MCF 10A (cell line): ENCODE measurements around the gene SIX6. TPM values are rescaled to one million over a fixed set of nuclear protein-coding genes. Genes with fewer than 3 reads are reported as not detected.

Experiments
- BruUV-seq: library from RNA; stranded (reverse); fragments of 400-500 nt; replicated peaks from 2 replicates; lab custom pipeline; 2021; lab: Mats Ljungman, UMichigan
- CTCF ChIA-PET: fragments of 300-600 bp; sonication (Branson Sonifier 250); formaldehyde crosslinking; extraction: SDS; loops from one replicate; lab custom pipeline; 2021; ENCODE audit warnings: antibody characterized with exemption, inconsistent platforms; lab: Yijun Ruan, JAX
- POLR2A ChIA-PET: fragments of 300-600, 350-650 bp; sonication (Branson Sonifier 250); formaldehyde crosslinking; extraction: SDS; loops from one replicate; lab custom pipeline; 2020; ENCODE audit warnings: antibody characterized with exemption, inconsistent platforms; lab: Yijun Ruan, JAX
- DNase-seq: peaks from one replicate; pipeline ENCODE4 v3.0.0-alpha.2; 2018; ENCODE audit not compliant: unreplicated experiment
- H3K27ac Mint-ChIP-seq: one replicate; pipeline ENCODE4 v1.8.0; 2022; ENCODE audit warnings: mild to moderate bottlenecking, low read depth, mixed read lengths; ENCODE audit not compliant: unreplicated experiment
- H3K27me3 Mint-ChIP-seq: one replicate; pipeline ENCODE4 v1.8.0; 2022; ENCODE audit warnings: mixed read lengths; ENCODE audit not compliant: insufficient read depth, unreplicated experiment
- H3K36me3 Mint-ChIP-seq: one replicate; pipeline ENCODE4 v1.8.0; 2022; ENCODE audit warnings: mild to moderate bottlenecking, moderate library complexity, mixed read lengths; ENCODE audit not compliant: insufficient read depth, unreplicated experiment
- H3K4me1 Mint-ChIP-seq: one replicate; pipeline ENCODE4 v1.8.0; 2022; ENCODE audit warnings: mixed read lengths; ENCODE audit not compliant: insufficient read depth, unreplicated experiment
- H3K4me3 Mint-ChIP-seq: one replicate; pipeline ENCODE4 v1.8.0; 2022; ENCODE audit warnings: mild to moderate bottlenecking, moderate library complexity, mixed read lengths; ENCODE audit not compliant: unreplicated experiment
- H3K9me3 Mint-ChIP-seq: one replicate; pipeline ENCODE4 v1.8.0; 2022; ENCODE audit warnings: mixed read lengths; ENCODE audit not compliant: unreplicated experiment
- intact Hi-C: fragments of 100-400 bp; cut with micrococcal nuclease; formaldehyde crosslinking; loops from 2 replicates; pipeline ENCODE4 v1.14.1; 2022
- total RNA-seq: library from RNA; stranded (reverse); gene quantifications from 2 replicates; pipeline ENCODE4 v1.2.3, GENCODE V29; 2022
- TF ChIP-seq, protein P1 (sequence below): fragments of 200-600 bp; IDR thresholded peaks from one replicate; pipeline ENCODE4 v1.8.0; 2022; ENCODE audit warnings: antibody characterized with exemption, mild to moderate bottlenecking; ENCODE audit not compliant: unreplicated experiment

The SIX6 gene
- total RNA-seq, 1 experiment from 2014 or later = not detected

DNA sequence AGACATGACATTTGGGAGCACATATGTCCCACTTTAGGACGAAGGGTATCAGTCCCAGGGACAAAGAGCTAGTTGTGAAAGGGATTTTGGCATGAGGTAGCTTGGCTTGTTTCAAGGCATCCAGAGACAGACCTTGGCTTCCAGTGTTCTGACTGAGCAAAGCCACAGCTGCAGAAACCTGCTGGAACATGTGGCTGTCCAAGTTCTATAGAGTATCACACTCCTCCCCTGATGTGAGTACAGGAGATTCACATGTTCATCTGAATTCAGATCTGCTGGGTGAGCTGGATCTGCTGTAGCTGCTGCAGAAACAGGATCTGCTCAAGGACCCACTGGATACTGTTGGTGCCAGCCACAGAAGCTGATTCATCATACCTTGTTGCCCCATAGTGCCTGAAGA lies 13.0 kb upstream of the SIX6 start:
- Mint-ChIP-seq H3K36me3 (no peaks in the 10 kb centered on the region), H3K4me3 (no peak overlapping the region), H3K27ac (no peak overlapping the region), H3K4me1 (no peaks in the 10 kb centered on the region), H3K9me3 (no peaks in the 10 kb centered on the region), H3K27me3 (peaks cover 52% of the 10 kb centered on the region)
- BruUV-seq = no TSS peak
- POLR2A ChIA-PET = interaction anchor here (0.6 to 0.7 kb wide), 2 partner anchors 8 to 23 kb away, joined by 3 to 4 read pairs; no protein-coding TSS in a partner anchor
- peak; percentile 79 for DNase-seq
- CTCF ChIA-PET = interaction anchor here (0.6 to 1.8 kb wide), 6 partner anchors 9 to 1431 kb away, joined by 3 to 5 read pairs (median 4); no protein-coding TSS in a partner anchor
- TF ChIP-seq, protein P1, sequence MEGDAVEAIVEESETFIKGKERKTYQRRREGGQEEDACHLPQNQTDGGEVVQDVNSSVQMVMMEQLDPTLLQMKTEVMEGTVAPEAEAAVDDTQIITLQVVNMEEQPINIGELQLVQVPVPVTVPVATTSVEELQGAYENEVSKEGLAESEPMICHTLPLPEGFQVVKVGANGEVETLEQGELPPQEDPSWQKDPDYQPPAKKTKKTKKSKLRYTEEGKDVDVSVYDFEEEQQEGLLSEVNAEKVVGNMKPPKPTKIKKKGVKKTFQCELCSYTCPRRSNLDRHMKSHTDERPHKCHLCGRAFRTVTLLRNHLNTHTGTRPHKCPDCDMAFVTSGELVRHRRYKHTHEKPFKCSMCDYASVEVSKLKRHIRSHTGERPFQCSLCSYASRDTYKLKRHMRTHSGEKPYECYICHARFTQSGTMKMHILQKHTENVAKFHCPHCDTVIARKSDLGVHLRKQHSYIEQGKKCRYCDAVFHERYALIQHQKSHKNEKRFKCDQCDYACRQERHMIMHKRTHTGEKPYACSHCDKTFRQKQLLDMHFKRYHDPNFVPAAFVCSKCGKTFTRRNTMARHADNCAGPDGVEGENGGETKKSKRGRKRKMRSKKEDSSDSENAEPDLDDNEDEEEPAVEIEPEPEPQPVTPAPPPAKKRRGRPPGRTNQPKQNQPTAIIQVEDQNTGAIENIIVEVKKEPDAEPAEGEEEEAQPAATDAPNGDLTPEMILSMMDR = no peak
- intact Hi-C loops = no loop called here

DNA sequence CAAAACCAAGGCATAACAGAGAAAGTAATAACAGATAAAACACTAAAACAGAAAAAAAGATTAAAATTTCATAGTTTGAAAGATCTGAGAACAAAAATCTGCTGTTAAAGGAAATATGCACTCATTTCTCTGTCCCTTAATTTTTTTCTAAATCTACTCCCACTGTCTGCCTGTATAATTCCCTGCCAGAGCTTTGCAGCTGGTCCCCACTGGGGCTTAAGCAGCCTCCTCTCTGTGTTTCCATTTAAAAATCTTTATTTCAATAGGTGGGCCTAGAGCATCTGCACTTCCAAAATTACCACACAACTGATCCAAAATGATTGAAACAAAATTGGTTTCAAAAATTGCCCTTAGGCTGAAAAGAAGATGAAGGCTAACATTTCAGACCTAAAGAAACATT lies 6.4 kb upstream of the SIX6 start:
- H3K27me3 Mint-ChIP-seq = peaks cover 83% of the 10 kb centered on the region
- TF ChIP-seq, protein P1 = no peak
- no peak for DNase-seq
- intact Hi-C loops = no loop called here
- no peaks in the 10 kb centered on the region for H3K36me3 Mint-ChIP-seq
- no peak overlapping the region for H3K27ac Mint-ChIP-seq
- CTCF ChIA-PET = no interaction called here
- H3K4me1 Mint-ChIP-seq = no peaks in the 10 kb centered on the region
- POLR2A ChIA-PET = no interaction called here
- BruUV-seq = no TSS peak
- H3K4me3 Mint-ChIP-seq = no peak overlapping the region
- H3K9me3 Mint-ChIP-seq = no peaks in the 10 kb centered on the region

DNA sequence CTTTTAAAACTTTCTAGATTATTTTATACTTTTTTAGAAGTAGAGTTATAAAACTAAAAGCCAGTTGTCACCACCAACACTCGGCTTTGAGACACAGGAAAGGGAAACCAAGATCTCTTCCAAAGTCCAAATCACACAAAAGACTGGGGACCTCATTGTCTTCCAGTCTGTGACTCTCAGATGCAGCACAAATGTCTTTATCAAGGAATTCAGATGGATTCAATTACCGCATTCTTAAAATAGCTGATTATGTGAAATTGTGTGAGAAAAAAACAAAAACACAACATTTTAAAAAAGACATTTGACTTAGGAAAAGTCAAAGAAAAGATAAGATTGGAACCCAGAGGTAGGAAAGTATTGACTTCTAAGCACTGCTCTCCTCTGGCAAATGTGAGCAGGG lies 3.5 kb upstream of the SIX6 start:
- peaks cover 81% of the 10 kb centered on the region for H3K27me3 Mint-ChIP-seq

DNA sequence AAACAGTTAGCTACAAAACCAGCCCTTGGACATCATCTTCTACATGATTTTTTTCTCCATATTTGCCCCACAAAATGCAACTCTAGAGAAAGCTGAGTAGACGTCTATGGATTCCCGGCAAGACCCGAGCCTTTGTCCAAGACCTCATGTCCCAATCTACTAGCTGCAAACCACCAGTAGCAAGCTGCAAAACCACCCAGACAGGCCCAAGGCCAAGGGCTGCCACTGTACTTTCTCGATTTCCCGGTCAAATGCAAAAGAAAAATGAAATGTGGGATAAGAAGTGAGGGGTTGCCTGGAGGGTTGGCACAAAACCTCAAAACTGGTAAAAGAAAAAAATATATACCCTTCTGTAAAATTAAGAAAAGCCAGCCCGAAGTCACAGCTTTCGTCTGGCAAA lies 2.9 kb upstream of the SIX6 start:
- ChIA-PET POLR2A (interaction anchor here (0.7 to 1.2 kb wide), 2 partner anchors 13 to 30 kb away, joined by 3 read pairs; no protein-coding TSS in a partner anchor), CTCF (interaction anchor here (0.6 to 1.4 kb wide), 4 partner anchors 8 to 321 kb away, joined by 3 to 5 read pairs (median 3); no protein-coding TSS in a partner anchor)
- Mint-ChIP-seq H3K36me3 (no peaks in the 10 kb centered on the region), H3K9me3 (no peaks in the 10 kb centered on the region), H3K27ac (no peak overlapping the region), H3K4me1 (no peaks in the 10 kb centered on the region), H3K4me3 (no peak overlapping the region), H3K27me3 (peaks cover 75% of the 10 kb centered on the region)
- intact Hi-C loops = no loop called here
- BruUV-seq = no TSS peak
- TF ChIP-seq, protein P1 = no peak
- DNase-seq = no peak

More for the DNA sequence above, 3.5 kb upstream of the SIX6 start:
- TF ChIP-seq, protein P1 = no peak
- no peak for DNase-seq
- Mint-ChIP-seq H3K9me3 (no peaks in the 10 kb centered on the region), H3K4me3 (no peak overlapping the region), H3K27ac (no peak overlapping the region), H3K4me1 (no peaks in the 10 kb centered on the region), H3K36me3 (no peaks in the 10 kb centered on the region)
- CTCF ChIA-PET = interaction anchor here (0.7 to 1.4 kb wide), 2 partner anchors 15 to 29 kb away, joined by 3 to 5 read pairs; no protein-coding TSS in a partner anchor
- intact Hi-C loops = no loop called here
- POLR2A ChIA-PET = interaction anchor here (0.6 to 0.7 kb wide), 2 partner anchors 30 to 1355 kb away, joined by 3 read pairs; no protein-coding TSS in a partner anchor
- BruUV-seq = no TSS peak
